ENCODE results near the gene HELB. TPM values are rescaled to one million over a fixed set of nuclear protein-coding genes. Genes with fewer than 3 reads are reported as not detected.

HELB gene
- total and polyA plus RNA-seq, 8 donors, result 0.31 to 10.1 (median 0.73) TPM

DNA sequence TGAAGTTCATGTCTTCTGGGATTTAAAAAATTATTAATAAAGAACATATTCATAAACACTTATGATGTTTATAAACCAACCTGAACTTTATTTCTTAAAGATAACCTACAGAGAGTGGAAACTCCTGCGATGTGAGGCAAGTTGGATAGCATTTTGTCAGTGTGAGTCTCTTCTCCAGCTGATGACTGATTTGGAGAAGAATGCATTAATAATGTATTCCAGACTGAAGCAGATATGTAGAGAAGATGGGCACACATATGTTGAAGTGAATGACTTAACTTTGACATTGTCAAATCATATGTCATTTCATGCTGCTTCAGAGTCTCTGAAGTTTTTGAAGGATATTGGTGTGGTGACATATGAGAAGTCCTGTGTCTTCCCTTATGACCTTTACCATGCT lies 7.3 kb downstream of the HELB start:
- Histone ChIP-seq H3K27ac (no peak overlapping the region), H3K27me3 (no peaks in the 10 kb centered on the region), H3K4me1 (peaks cover 0 to 14% (median 2%) of the 10 kb centered on the region in 4 donors), H3K4me3 (no peak overlapping the region), H3K36me3 (peaks cover 0 to 51% (median 37%) of the 10 kb centered on the region in 4 donors), H3K9me3 (no peaks in the 10 kb centered on the region)
- intact Hi-C loops (cut with DNase I; ENCODE audit: low total_unique reads), result no loop called here
- no peak for TF ChIP-seq EP300 (IDR thresholded peaks at IDR 0.05)
- TF ChIP-seq, protein P1, sequence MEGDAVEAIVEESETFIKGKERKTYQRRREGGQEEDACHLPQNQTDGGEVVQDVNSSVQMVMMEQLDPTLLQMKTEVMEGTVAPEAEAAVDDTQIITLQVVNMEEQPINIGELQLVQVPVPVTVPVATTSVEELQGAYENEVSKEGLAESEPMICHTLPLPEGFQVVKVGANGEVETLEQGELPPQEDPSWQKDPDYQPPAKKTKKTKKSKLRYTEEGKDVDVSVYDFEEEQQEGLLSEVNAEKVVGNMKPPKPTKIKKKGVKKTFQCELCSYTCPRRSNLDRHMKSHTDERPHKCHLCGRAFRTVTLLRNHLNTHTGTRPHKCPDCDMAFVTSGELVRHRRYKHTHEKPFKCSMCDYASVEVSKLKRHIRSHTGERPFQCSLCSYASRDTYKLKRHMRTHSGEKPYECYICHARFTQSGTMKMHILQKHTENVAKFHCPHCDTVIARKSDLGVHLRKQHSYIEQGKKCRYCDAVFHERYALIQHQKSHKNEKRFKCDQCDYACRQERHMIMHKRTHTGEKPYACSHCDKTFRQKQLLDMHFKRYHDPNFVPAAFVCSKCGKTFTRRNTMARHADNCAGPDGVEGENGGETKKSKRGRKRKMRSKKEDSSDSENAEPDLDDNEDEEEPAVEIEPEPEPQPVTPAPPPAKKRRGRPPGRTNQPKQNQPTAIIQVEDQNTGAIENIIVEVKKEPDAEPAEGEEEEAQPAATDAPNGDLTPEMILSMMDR (IDR thresholded peaks at IDR 0.05), result no peak
- no peak for TF ChIP-seq POLR2A (IDR thresholded peaks at IDR 0.05)
- TF ChIP-seq POLR2AphosphoS5 (IDR thresholded peaks at IDR 0.05), result no peak
- 95 to 100% (median 98%) methylated on average over 1 of the region's 1 CpG for WGBS, 5 donors
- no peak for DNase-seq

GRCh38 chr12:66312189-66312588 lies 9.9 kb downstream of the HELB start:
- TF ChIP-seq POLR2A (IDR thresholded peaks at IDR 0.05) (no peak), POLR2AphosphoS5 (IDR thresholded peaks at IDR 0.05) (no peak), EP300 (IDR thresholded peaks at IDR 0.05) (no peak)
- TF ChIP-seq, protein P1 (IDR thresholded peaks at IDR 0.05), result no peak
- Histone ChIP-seq H3K4me1 (no peaks in the 10 kb centered on the region), H3K27me3 (no peaks in the 10 kb centered on the region), H3K4me3 (no peak overlapping the region), H3K9me3 (no peaks in the 10 kb centered on the region), H3K27ac (no peak overlapping the region), H3K36me3 (peaks cover 0 to 53% (median 40%) of the 10 kb centered on the region in 4 donors)
- WGBS, 5 donors, result 55 to 74% (median 63%) methylated on average over 1 of the region's 1 CpG
- no peak for DNase-seq
- intact Hi-C loops (cut with DNase I; ENCODE audit: low total_unique reads), result no loop called here

DNA sequence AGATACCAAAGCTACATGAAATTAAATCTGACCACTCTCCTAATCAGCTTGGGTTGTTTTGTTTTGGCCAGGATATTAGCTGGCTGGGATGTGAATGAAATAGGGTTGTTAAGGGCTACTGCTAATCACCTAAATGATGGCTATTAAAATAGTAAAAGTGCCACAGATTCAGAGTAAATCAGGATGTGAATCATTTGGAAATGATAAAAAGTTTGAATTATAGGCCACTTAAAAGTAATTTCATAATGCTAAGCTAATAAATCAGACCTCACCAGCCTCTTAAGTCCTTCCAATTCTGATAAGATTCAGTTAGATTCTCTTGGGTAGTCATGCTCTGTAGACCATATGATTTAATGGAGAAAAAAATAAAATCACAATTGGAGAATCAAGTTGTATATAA lies 12.0 kb downstream of the HELB start:
- Histone ChIP-seq H3K27ac (no peak overlapping the region), H3K4me3 (no peak overlapping the region), H3K36me3 (peaks cover 0 to 50% (median 40%) of the 10 kb centered on the region in 4 donors), H3K27me3 (no peaks in the 10 kb centered on the region), H3K4me1 (no peaks in the 10 kb centered on the region), H3K9me3 (no peaks in the 10 kb centered on the region)
- TF ChIP-seq EP300 (IDR thresholded peaks at IDR 0.05), result no peak
- TF ChIP-seq POLR2A (IDR thresholded peaks at IDR 0.05), result no peak
- TF ChIP-seq, protein P1 (IDR thresholded peaks at IDR 0.05), result no peak
- TF ChIP-seq POLR2AphosphoS5 (IDR thresholded peaks at IDR 0.05), result no peak
- no peak for DNase-seq
- intact Hi-C loops (cut with DNase I; ENCODE audit: low total_unique reads), result no loop called here

DNA sequence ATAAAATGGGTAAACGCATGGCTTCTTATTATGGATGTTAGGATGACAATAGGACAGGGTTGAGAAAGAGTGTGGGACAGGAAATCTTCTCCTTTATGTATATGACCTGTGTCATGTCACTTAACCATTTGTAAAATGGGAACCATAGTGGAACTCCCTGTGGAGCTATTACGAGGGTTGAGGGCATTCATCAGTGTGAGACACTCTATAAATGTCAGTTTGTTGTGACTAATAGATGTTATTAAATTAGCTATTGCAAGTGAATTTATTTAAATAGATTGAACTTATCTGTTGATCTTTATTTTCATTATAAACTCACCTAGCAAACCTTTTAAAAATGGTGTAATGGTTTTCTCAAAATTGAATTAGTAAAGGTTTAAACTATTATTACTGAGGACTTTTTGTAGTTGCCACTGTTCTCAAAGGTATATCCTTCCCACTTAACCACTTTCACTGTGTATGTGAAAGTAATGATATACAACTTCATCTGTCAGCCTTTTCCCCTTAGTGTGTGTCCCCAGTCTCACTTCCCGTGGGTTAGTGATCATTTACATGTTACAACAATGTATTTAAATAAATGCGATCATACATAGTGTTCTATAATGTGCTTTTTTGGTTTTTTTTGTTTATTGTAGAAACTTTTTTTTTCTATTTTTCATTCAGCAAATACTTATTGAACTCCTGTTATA lies 17.1 kb downstream of the HELB start:
- intact Hi-C loops (cut with DNase I; ENCODE audit: low total_unique reads), result no loop called here
- Histone ChIP-seq H3K27ac (no peak overlapping the region), H3K27me3 (no peaks in the 10 kb centered on the region), H3K36me3 (peaks cover 0 to 65% (median 39%) of the 10 kb centered on the region in 4 donors), H3K4me1 (no peaks in the 10 kb centered on the region), H3K9me3 (no peaks in the 10 kb centered on the region), H3K4me3 (no peak overlapping the region)
- 66 to 89% (median 86%) methylated on average over 4 of the region's 4 CpGs for WGBS, 5 donors
- DNase-seq, result no peak
- TF ChIP-seq POLR2AphosphoS5 (IDR thresholded peaks at IDR 0.05) (no peak), EP300 (IDR thresholded peaks at IDR 0.05) (no peak), POLR2A (IDR thresholded peaks at IDR 0.05) (no peak)
- TF ChIP-seq, protein P1 (IDR thresholded peaks at IDR 0.05), result no peak

Measured in stomach (tissue), 9 donors.